Bronchial epithelial cell (primary cell): ENCODE measurements around the gene BPIFB4. TPM values are rescaled to one million over a fixed set of nuclear protein-coding genes. Genes with fewer than 3 reads are reported as not detected.
"Not testable (repeated sequence)": the region's sequence is repeated elsewhere in the genome, so short reads cannot be mapped to it uniquely, and the experiment has no call there.

Experiments
- DNase-seq: peaks from one replicate; pipeline ENCODE4 v3.0.0-alpha.2; 2010; ENCODE audit warnings: low read depth
- FAIRE-seq: peaks from 2 replicates; lab custom pipeline; 2011; peaks lifted over from hg19 to GRCh38; lab: Jason Lieb, UNC
- H3K27me3 ChIP-seq: 2 replicates; pipeline ENCODE4 v1.5.1; 2011; ENCODE audit warnings: low read length; ENCODE audit not compliant: control insufficient read depth, insufficient read depth
- H3K36me3 ChIP-seq: 2 replicates; pipeline ENCODE4 v1.5.1; 2011; ENCODE audit warnings: low read length; ENCODE audit not compliant: control insufficient read depth, insufficient read depth
- H3K4me3 ChIP-seq: 2 replicates; pipeline ENCODE4 v1.5.1; 2011; ENCODE audit warnings: mild to moderate bottlenecking, low read depth, low read length, control low read depth
- CTCF ChIP-seq: IDR thresholded peaks from 2 replicates; pipeline ENCODE4 v1.5.1; 2011; ENCODE audit warnings: mild to moderate bottlenecking, moderate library complexity, low read length, control low read depth, inconsistent platforms; ENCODE audit not compliant: insufficient read depth, severe bottlenecking
- total RNA-seq: library from RNA; depleted of rRNA; stranded (reverse); fragments of >200 nt; gene quantifications from 2 replicates; pipeline ENCODE4 v1.2.1, GENCODE V29; 2014

Gene BPIFB4
- total RNA-seq, 1 donor from 2014 or later: not detected

GRCh38 chr20:33105316-33105924, 26.0 kb downstream of the BPIFB4 start:
- Histone ChIP-seq H3K36me3 (no peaks in the 10 kb centered on the region), H3K4me3 (no peak overlapping the region), H3K27me3 (no peaks in the 10 kb centered on the region)
- DNase-seq (no peak), FAIRE-seq (no peak)
- no peak for TF ChIP-seq CTCF

GRCh38 chr20:33106058-33106620, 26.7 kb downstream of the BPIFB4 start:
- not testable (repeated sequence) for FAIRE-seq, H3K27me3 ChIP-seq, DNase-seq, H3K36me3 ChIP-seq, H3K4me3 ChIP-seq

GRCh38 chr20:33108661-33109060, 29.2 kb downstream of the BPIFB4 start:
- Histone ChIP-seq H3K36me3 (no peaks in the 10 kb centered on the region), H3K4me3 (no peak overlapping the region), H3K27me3 (no peaks in the 10 kb centered on the region)
- FAIRE-seq (no peak), DNase-seq (no peak)
- no peak for TF ChIP-seq CTCF

GRCh38 chr20:33110147-33110825, 30.8 kb downstream of the BPIFB4 start:
- FAIRE-seq: peak; percentile 66
- no peak for DNase-seq

GRCh38 chr20:33111306-33111705, 31.9 kb downstream of the BPIFB4 start:
- DNase-seq (no peak), FAIRE-seq (no peak)
- Histone ChIP-seq H3K4me3 (no peak overlapping the region), H3K36me3 (no peaks in the 10 kb centered on the region), H3K27me3 (no peaks in the 10 kb centered on the region)
- TF ChIP-seq CTCF: no peak

More at GRCh38 chr20:33110147-33110825, 30.8 kb downstream of the BPIFB4 start:
- Histone ChIP-seq H3K36me3 (no peaks in the 10 kb centered on the region), H3K4me3 (no peak overlapping the region), H3K27me3 (no peaks in the 10 kb centered on the region)
- no peak for TF ChIP-seq CTCF

- Histone ChIP-seq H3K36me3 (no peaks in the 10 kb centered on the region), H3K27me3 (no peaks in the 10 kb centered on the region), H3K4me3 (no peak overlapping the region)
- FAIRE-seq (no peak), DNase-seq (no peak)
- TF ChIP-seq CTCF: no peak
Observed at GRCh38 chr20:33112547-33113386, 33.3 kb downstream of the BPIFB4 start.
